K562 (cell line): ENCODE results near the gene OARD1. TPM values are rescaled to one million over a fixed set of nuclear protein-coding genes. Genes with fewer than 3 reads are reported as not detected.

Source experiments
- NFE2L1 ChIP-seq: fragments of 450-650 bp; IDR thresholded peaks from 2 replicates; pipeline ENCODE4 v1.6.1; 2016; ENCODE audit warnings: missing genetic modification characterization, low read depth, mild to moderate bottlenecking, missing compliant biosample characterization, moderate library complexity, borderline replicate concordance
- RCOR1 ChIP-seq, 2 experiments: IDR thresholded peaks; 2 replicates each; pipeline ENCODE4 v1.6.1; 2012; ENCODE audit warnings: low read depth in 2 of 2, low read length in 2 of 2, borderline replicate concordance in 1 of 2, improper control_type of control experiment in 1 of 2
- TAF1 ChIP-seq: IDR thresholded peaks from 2 replicates; pipeline ENCODE4 v1.6.1; 2011; ENCODE audit warnings: mild to moderate bottlenecking, low read length, moderate library complexity; ENCODE audit not compliant: insufficient read depth, control insufficient read depth, severe bottlenecking; ENCODE audit errors: extremely low read depth
- YY1 ChIP-seq, 3 experiments: IDR thresholded peaks; 2 replicates each; pipeline ENCODE4 v1.6.1; 2011; ENCODE audit warnings: low read length in 2 of 3, mild to moderate bottlenecking in 2 of 3, moderate library complexity in 2 of 3, borderline replicate concordance in 1 of 3, control low read depth in 1 of 3, low read depth in 1 of 3; ENCODE audit not compliant: insufficient read depth in 3 of 3, insufficient replicate concordance in 2 of 3, control insufficient read depth in 1 of 3, insufficient read length in 1 of 3; ENCODE audit errors: extremely low read depth in 1 of 3
- polyA plus RNA-seq, 8 experiments: library from polyadenylated mRNA; depleted of rRNA in 4 of 8; stranded (reverse) in 5 of 8; unstranded in 3 of 8; fragments of >200 nt; fragmentation: Nextera tagmentation in 2 of 8; fragmentation: Illumina TruSeq in 1 of 8; extraction: Ambion mirVana in 2 of 8; extraction: Trizol in 1 of 8; gene quantifications; 2 replicates each; pipeline versions ENCODE4 v1.2.1 to v1.2.3, GENCODE V29; 2011 to 2014; ENCODE audit warnings: inconsistent platforms in 1 of 8, missing spikeins in 1 of 8
- total RNA-seq, 7 experiments: library from RNA; depleted of rRNA in 6 of 7; stranded (reverse); fragments of >200 nt in 6 of 7; fragmentation: Illumina TruSeq in 2 of 7; extraction: Trizol in 2 of 7; gene quantifications; 2 replicates each; pipeline versions ENCODE4 v1.2.1 to v1.2.3, GENCODE V29; 2011 to 2021; ENCODE audit warnings: low replicate concordance in 1 of 7
- TF ChIP-seq, protein P1 (sequence below), 2 experiments: fragments of 450-650 bp in 1 of 2; sonication (generic) in 1 of 2; formaldehyde crosslinking in 1 of 2; IDR thresholded peaks; 2 replicates each; pipeline versions ENCODE4 v1.7.1 to v1.9.0; 2016 to 2022; ENCODE audit warnings: inconsistent platforms in 1 of 2, mild to moderate bottlenecking in 1 of 2, missing genetic modification reagents in 1 of 2
- TF ChIP-seq, protein P2 (sequence below), 2 experiments: fragments of 450-650 bp in 1 of 2; IDR thresholded peaks; 2 replicates each; pipeline ENCODE4 v1.6.1; 2011 to 2017; ENCODE audit warnings: low read depth in 2 of 2, antibody characterized with exemption in 1 of 2, borderline replicate concordance in 1 of 2, low read length in 1 of 2, mild to moderate bottlenecking in 1 of 2, mixed read lengths in 1 of 2; ENCODE audit not compliant: control insufficient read depth in 1 of 2
- TF ChIP-seq, protein P3 (sequence below): fragments of 250-450 bp; sonication (Bioruptor Pico); IDR thresholded peaks from 2 replicates; pipeline ENCODE4 v1.5.0; 2021
- TF ChIP-seq, protein P4 (sequence below), 2 experiments: fragments of 450-650 bp in 1 of 2; sonication (generic) in 1 of 2; formaldehyde crosslinking; conservative IDR thresholded peaks; 2 replicates each; pipeline versions ENCODE4 v1.4.0 to v1.8.1; 2020 to 2022; ENCODE audit warnings: mild to moderate bottlenecking in 1 of 2, missing genetic modification reagents in 1 of 2

Gene OARD1
- total and polyA plus RNA-seq, 9 of the 15 experiments (the other 6 are each of a cell fraction or from before 2014, with no cell fraction given) = 43.4 to 88.3 (median 61.1) TPM

DNA sequence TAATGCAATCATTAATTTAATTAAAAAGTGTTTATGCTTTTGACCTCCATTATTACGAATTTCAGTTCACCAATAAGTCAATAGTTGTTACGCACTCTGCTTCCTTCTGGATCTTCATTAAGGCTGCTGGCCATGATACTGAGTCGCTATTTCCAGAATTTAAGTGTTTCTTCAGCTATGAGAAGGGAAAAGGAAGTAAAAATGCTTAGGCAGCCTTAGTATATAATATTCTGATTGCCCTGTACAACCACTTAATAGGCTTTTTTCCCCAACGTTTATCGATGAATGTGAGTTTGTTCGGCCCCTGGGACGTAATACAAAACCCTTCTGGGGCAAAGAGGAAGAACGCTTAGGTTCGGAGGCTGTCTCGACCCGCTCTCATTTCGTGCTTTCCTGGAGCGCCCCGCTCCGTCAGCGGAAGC is 644 bp downstream of the OARD1 start (continued):
- TF ChIP-seq, protein P1, sequence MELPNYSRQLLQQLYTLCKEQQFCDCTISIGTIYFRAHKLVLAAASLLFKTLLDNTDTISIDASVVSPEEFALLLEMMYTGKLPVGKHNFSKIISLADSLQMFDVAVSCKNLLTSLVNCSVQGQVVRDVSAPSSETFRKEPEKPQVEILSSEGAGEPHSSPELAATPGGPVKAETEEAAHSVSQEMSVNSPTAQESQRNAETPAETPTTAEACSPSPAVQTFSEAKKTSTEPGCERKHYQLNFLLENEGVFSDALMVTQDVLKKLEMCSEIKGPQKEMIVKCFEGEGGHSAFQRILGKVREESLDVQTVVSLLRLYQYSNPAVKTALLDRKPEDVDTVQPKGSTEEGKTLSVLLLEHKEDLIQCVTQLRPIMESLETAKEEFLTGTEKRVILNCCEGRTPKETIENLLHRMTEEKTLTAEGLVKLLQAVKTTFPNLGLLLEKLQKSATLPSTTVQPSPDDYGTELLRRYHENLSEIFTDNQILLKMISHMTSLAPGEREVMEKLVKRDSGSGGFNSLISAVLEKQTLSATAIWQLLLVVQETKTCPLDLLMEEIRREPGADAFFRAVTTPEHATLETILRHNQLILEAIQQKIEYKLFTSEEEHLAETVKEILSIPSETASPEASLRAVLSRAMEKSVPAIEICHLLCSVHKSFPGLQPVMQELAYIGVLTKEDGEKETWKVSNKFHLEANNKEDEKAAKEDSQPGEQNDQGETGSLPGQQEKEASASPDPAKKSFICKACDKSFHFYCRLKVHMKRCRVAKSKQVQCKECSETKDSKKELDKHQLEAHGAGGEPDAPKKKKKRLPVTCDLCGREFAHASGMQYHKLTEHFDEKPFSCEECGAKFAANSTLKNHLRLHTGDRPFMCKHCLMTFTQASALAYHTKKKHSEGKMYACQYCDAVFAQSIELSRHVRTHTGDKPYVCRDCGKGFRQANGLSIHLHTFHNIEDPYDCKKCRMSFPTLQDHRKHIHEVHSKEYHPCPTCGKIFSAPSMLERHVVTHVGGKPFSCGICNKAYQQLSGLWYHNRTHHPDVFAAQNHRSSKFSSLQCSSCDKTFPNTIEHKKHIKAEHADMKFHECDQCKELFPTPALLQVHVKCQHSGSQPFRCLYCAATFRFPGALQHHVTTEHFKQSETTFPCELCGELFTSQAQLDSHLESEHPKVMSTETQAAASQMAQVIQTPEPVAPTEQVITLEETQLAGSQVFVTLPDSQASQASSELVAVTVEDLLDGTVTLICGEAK (IDR thresholded peaks at IDR 0.05) = peak; percentile 74
- TF ChIP-seq, protein P1 (CRISPR knock-in tag; IDR thresholded peaks at IDR 0.05) = no peak
- TF ChIP-seq, protein P2, sequence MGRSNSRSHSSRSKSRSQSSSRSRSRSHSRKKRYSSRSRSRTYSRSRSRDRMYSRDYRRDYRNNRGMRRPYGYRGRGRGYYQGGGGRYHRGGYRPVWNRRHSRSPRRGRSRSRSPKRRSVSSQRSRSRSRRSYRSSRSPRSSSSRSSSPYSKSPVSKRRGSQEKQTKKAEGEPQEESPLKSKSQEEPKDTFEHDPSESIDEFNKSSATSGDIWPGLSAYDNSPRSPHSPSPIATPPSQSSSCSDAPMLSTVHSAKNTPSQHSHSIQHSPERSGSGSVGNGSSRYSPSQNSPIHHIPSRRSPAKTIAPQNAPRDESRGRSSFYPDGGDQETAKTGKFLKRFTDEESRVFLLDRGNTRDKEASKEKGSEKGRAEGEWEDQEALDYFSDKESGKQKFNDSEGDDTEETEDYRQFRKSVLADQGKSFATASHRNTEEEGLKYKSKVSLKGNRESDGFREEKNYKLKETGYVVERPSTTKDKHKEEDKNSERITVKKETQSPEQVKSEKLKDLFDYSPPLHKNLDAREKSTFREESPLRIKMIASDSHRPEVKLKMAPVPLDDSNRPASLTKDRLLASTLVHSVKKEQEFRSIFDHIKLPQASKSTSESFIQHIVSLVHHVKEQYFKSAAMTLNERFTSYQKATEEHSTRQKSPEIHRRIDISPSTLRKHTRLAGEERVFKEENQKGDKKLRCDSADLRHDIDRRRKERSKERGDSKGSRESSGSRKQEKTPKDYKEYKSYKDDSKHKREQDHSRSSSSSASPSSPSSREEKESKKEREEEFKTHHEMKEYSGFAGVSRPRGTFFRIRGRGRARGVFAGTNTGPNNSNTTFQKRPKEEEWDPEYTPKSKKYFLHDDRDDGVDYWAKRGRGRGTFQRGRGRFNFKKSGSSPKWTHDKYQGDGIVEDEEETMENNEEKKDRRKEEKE (IDR thresholded peaks at IDR 0.05; ENCODE audit: borderline replicate concordance in 1 of 2, control insufficient read depth in 1 of 2, low read depth in 2 of 2, low read length in 1 of 2) = 0 out of 4 replicates have a peak, but pooled peaks of 1 of the 2 experiments have one; percentile 50
- TF ChIP-seq TAF1 = peak; percentile 83
- TF ChIP-seq, protein P3, sequence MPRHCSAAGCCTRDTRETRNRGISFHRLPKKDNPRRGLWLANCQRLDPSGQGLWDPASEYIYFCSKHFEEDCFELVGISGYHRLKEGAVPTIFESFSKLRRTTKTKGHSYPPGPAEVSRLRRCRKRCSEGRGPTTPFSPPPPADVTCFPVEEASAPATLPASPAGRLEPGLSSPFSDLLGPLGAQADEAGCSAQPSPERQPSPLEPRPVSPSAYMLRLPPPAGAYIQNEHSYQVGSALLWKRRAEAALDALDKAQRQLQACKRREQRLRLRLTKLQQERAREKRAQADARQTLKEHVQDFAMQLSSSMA (CRISPR knock-in tag) = no peak
- no peak for TF ChIP-seq NFE2L1 (tag)
- 0 out of 4 replicates have a peak, but pooled peaks of 1 of the 2 experiments have one; percentile 15 for TF ChIP-seq RCOR1 (IDR thresholded peaks at IDR 0.05; ENCODE audit: borderline replicate concordance in 1 of 2, low read depth in 2 of 2, low read length in 2 of 2)
- TF ChIP-seq, protein P4, sequence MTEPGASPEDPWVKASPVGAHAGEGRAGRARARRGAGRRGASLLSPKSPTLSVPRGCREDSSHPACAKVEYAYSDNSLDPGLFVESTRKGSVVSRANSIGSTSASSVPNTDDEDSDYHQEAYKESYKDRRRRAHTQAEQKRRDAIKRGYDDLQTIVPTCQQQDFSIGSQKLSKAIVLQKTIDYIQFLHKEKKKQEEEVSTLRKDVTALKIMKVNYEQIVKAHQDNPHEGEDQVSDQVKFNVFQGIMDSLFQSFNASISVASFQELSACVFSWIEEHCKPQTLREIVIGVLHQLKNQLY (CRISPR knock-in tag; conservative IDR thresholded peaks at IDR 0.05) = 0 out of 4 replicates have a peak, but pooled peaks of 1 of the 2 experiments have one; percentile 1
- peak in 2 of 3 experiments; percentile 67 to 79 for TF ChIP-seq YY1 (IDR thresholded peaks at IDR 0.05; ENCODE audit: borderline replicate concordance in 1 of 3, control insufficient read depth in 1 of 3, extremely low read depth in 1 of 3, insufficient read depth in 3 of 3, insufficient read length in 1 of 3, insufficient replicate concordance in 2 of 3, low read depth in 1 of 3, low read length in 2 of 3)
